ENCODE measurements around the gene RPH3AL. TPM values are rescaled to one million over a fixed set of nuclear protein-coding genes. Genes with fewer than 3 reads are reported as not detected.
"Not testable (repeated sequence)": the region's sequence is repeated elsewhere in the genome, so short reads cannot be mapped to it uniquely, and the experiment has no call there.

Gene RPH3AL
- total RNA-seq, 4 donors from 2014 or later = 6.3 to 14.4 (median 10.8) TPM

GRCh38 chr17:245611-246010 is 107.0 kb downstream of the RPH3AL start:
- Histone ChIP-seq H3K27me3 (no peaks in the 10 kb centered on the region), H3K4me1 (no peaks in the 10 kb centered on the region), H3K9me3 (no peaks in the 10 kb centered on the region), H3K36me3 (no peaks in the 10 kb centered on the region), H3K27ac (no peak overlapping the region), H3K4me3 (no peak overlapping the region)
- DNase-seq (no peak), ATAC-seq (no peak)
- intact Hi-C loops (cut with DNase I; ENCODE audit: low total_unique reads) = no loop called here
- TF ChIP-seq CTCF (IDR thresholded peaks at IDR 0.05 in 4 of 5, conservative IDR thresholded peaks at IDR 0.05 in 1 of 5) (no peak), POLR2A (IDR thresholded peaks at IDR 0.05) (no peak)
- in situ Hi-C loops (cut with MboI; ENCODE audit: low sequenced_read_pairs in 4 of 4) = no loop called here

- Histone ChIP-seq H3K27ac (no peak overlapping the region), H3K4me3 (no peak overlapping the region), H3K4me1 (no peaks in the 10 kb centered on the region), H3K9me3 (no peaks in the 10 kb centered on the region), H3K36me3 (no peaks in the 10 kb centered on the region), H3K27me3 (no peaks in the 10 kb centered on the region)
- ATAC-seq (no peak), DNase-seq (no peak)
- no peak for TF ChIP-seq CTCF (IDR thresholded peaks at IDR 0.05 in 4 of 5, conservative IDR thresholded peaks at IDR 0.05 in 1 of 5)
- no peak for TF ChIP-seq POLR2A (IDR thresholded peaks at IDR 0.05)
- intact Hi-C loops (cut with DNase I; ENCODE audit: low total_unique reads) = no loop called here
- in situ Hi-C loops (cut with MboI; ENCODE audit: low sequenced_read_pairs in 4 of 4) = no loop called here
Observed at GRCh38 chr17:245020-245419, 107.6 kb downstream of the RPH3AL start.

- in situ Hi-C loops (cut with MboI; ENCODE audit: low sequenced_read_pairs in 4 of 4) = not testable (repeated sequence)
Observed at GRCh38 chr17:243924-244323, 108.7 kb downstream of the RPH3AL start.

GRCh38 chr17:238964-239259 is 113.7 kb downstream of the RPH3AL start:
- in situ Hi-C loops (cut with MboI; ENCODE audit: low sequenced_read_pairs in 4 of 4) = no loop called here
- no peaks in the 10 kb centered on the region for H3K9me3 ChIP-seq
- ATAC-seq = no peak
- DNase-seq = no peak
- TF ChIP-seq POLR2A (IDR thresholded peaks at IDR 0.05) (no peak), CTCF (IDR thresholded peaks at IDR 0.05 in 4 of 5, conservative IDR thresholded peaks at IDR 0.05 in 1 of 5) (no peak)
- H3K36me3 ChIP-seq = no peaks in the 10 kb centered on the region
- H3K4me3 ChIP-seq = no peak overlapping the region
- intact Hi-C loops (cut with DNase I; ENCODE audit: low total_unique reads) = no loop called here
- no peak overlapping the region for H3K27ac ChIP-seq
- H3K4me1 ChIP-seq = no peaks in the 10 kb centered on the region
- H3K27me3 ChIP-seq = no peaks in the 10 kb centered on the region

More at GRCh38 chr17:243924-244323, 108.7 kb downstream of the RPH3AL start:
- H3K27ac ChIP-seq; H3K4me1 ChIP-seq; H3K9me3 ChIP-seq; H3K27me3 ChIP-seq; H3K4me3 ChIP-seq; ATAC-seq; DNase-seq; intact Hi-C loops (cut with DNase I; ENCODE audit: low total_unique reads); H3K36me3 ChIP-seq: not testable (repeated sequence)

GRCh38 chr17:238071-238963 is 114.3 kb downstream of the RPH3AL start:
- H3K9me3 ChIP-seq = no peaks in the 10 kb centered on the region
- TF ChIP-seq CTCF (IDR thresholded peaks at IDR 0.05 in 4 of 5, conservative IDR thresholded peaks at IDR 0.05 in 1 of 5) (no peak), POLR2A (IDR thresholded peaks at IDR 0.05) (no peak)
- H3K4me1 ChIP-seq = no peaks in the 10 kb centered on the region
- H3K4me3 ChIP-seq = no peak overlapping the region
- H3K36me3 ChIP-seq = no peaks in the 10 kb centered on the region
- ATAC-seq = no peak
- H3K27me3 ChIP-seq = no peaks in the 10 kb centered on the region
- no peak for DNase-seq
- intact Hi-C loops (cut with DNase I; ENCODE audit: low total_unique reads) = no loop called here
- H3K27ac ChIP-seq = no peak overlapping the region
- in situ Hi-C loops (cut with MboI; ENCODE audit: low sequenced_read_pairs in 4 of 4) = no loop called here

All from gastrocnemius medialis (tissue), 4 donors.